ENCODE data around the gene RAB6B. TPM values are rescaled to one million over a fixed set of nuclear protein-coding genes. Genes with fewer than 3 reads are reported as not detected.

RAB6B gene
- total RNA-seq, 1 donor: 0.36 TPM

DNA sequence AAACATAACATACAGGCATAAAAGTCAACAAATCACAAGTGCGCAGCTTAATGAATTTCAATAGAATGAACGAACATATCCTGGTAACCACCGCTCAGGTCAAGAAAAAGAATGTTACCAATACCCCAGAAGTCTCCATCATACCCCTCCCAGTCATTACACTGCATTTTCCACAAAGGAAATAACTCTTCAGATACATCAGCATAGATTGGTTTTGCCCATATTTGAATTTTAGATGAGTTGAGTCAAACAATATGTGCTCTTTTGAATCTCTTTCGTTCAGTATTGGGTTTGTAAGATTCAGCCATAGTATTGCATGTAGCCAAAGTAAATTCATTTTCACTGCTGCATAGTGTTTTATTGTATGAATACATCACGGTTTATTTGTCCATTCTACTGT is 6.2 kb upstream of the RAB6B start:
- TF ChIP-seq, protein P1, sequence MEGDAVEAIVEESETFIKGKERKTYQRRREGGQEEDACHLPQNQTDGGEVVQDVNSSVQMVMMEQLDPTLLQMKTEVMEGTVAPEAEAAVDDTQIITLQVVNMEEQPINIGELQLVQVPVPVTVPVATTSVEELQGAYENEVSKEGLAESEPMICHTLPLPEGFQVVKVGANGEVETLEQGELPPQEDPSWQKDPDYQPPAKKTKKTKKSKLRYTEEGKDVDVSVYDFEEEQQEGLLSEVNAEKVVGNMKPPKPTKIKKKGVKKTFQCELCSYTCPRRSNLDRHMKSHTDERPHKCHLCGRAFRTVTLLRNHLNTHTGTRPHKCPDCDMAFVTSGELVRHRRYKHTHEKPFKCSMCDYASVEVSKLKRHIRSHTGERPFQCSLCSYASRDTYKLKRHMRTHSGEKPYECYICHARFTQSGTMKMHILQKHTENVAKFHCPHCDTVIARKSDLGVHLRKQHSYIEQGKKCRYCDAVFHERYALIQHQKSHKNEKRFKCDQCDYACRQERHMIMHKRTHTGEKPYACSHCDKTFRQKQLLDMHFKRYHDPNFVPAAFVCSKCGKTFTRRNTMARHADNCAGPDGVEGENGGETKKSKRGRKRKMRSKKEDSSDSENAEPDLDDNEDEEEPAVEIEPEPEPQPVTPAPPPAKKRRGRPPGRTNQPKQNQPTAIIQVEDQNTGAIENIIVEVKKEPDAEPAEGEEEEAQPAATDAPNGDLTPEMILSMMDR (IDR thresholded peaks at IDR 0.05; ENCODE audit: insufficient read depth, low read length): no peak
- no peak overlapping the region for H3K4me3 ChIP-seq (ENCODE audit: low read depth, low read length)
- no peak for DNase-seq (ENCODE audit: low read depth)

DNA sequence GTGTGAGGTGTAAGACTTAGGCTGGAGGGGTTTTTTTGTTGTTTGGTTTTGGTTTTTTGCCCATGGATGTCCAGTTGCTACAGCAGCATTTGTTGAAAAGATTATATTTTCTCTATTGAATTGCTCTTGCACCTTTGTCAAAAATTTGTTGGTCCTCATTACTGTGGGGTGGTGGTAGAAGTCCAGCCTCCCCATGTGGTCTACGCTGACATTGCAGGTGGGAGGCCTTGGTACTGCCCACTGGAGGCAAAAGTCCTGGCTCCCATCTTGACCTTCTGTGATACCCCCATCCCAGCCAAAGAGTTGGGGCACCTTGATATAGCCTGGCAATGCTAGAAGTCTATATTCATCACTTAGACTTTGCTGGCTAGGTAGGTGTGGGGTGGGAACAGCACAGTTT is 5.4 kb upstream of the RAB6B start:
- DNase-seq (ENCODE audit: low read depth): no peak
- TF ChIP-seq, protein P1 (IDR thresholded peaks at IDR 0.05; ENCODE audit: insufficient read depth, low read length): no peak
- H3K4me3 ChIP-seq (ENCODE audit: low read depth, low read length): no peak overlapping the region

DNA sequence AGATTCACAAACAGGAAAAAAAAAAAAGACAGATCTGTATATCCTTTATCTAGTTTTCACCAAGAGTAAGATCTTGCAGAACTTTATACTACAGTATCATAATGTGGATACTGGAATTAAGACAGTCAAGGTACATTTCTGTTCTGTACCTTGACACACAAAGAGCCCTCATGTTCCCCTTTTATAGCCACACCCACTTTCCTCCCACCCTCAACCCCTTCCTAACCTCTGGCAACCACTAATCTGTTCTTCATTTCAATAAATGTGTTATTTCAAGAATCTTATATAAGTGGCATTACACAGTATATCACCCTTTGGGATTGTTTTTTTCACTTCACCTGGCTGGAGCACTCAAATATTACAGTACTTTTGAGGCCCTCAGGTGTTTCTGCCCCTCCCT is 3.6 kb upstream of the RAB6B start:
- TF ChIP-seq, protein P1 (IDR thresholded peaks at IDR 0.05; ENCODE audit: insufficient read depth, low read length): no peak
- no peak for DNase-seq (ENCODE audit: low read depth)
- no peak overlapping the region for H3K4me3 ChIP-seq (ENCODE audit: low read depth, low read length)

DNA sequence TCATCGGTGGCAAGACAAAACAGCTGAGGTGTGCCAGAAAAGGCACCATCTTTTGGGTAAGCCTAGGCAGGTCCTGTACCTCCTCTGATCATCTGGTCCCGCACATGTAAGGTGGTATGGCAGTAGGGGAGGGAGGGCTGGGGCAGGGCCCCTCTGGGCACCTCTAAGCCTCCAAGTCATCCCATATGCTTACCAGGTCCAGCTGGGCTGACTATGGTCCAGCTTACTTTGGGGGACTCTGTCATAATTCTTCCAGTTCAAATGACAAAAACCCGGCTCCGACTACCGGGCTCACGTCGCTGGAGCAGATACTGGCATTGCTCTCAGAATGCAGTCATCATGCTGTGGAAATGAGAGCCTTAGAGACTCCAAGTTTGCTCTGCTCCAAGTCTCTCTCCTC is 1.9 kb upstream of the RAB6B start:
- H3K4me3 ChIP-seq (ENCODE audit: low read depth, low read length): no peak overlapping the region
- TF ChIP-seq, protein P1 (IDR thresholded peaks at IDR 0.05; ENCODE audit: insufficient read depth, low read length): no peak
- DNase-seq (ENCODE audit: low read depth): no peak

DNA sequence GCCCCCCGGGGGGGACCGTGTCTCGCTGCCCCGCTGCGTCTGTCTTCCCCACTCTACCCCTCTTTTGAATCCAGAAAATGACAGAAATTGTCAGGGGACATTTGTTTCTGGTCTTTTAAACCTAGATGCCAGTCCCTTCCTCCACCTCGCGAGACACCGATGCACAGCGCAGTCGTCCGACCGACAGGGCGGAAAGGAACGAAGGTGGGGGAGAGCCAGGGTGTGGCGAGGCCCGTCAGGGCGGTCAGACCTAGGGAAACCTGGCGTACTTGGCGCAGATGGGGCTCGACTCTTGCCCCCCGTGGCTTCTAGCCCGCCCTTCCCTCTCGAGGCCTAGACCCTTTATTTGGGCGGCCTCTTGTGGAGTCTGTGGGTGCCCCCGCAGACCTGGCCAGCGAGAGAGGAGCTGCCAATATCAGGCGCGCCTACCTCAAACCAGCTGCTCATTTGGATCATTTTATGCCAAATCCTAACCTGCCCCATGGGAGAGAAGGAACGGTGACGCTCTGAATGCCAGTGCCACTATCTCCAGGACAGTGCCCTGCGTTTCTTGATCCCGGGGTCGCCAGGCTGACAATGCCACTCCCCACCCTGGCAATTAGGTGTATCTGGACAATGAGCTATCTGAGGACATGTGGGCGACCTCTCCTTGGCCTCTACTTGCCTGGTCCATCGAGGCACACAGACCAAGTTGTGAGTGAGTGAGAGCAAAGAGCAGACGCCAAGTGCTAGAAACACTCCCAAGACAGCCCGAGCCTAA is 500 bp upstream of the RAB6B start:
- peak overlapping the region; percentile 68 for H3K4me3 ChIP-seq (ENCODE audit: low read depth, low read length)
- peak; percentile 2 for DNase-seq (ENCODE audit: low read depth)
- TF ChIP-seq, protein P1 (IDR thresholded peaks at IDR 0.05; ENCODE audit: insufficient read depth, low read length): no peak

DNA sequence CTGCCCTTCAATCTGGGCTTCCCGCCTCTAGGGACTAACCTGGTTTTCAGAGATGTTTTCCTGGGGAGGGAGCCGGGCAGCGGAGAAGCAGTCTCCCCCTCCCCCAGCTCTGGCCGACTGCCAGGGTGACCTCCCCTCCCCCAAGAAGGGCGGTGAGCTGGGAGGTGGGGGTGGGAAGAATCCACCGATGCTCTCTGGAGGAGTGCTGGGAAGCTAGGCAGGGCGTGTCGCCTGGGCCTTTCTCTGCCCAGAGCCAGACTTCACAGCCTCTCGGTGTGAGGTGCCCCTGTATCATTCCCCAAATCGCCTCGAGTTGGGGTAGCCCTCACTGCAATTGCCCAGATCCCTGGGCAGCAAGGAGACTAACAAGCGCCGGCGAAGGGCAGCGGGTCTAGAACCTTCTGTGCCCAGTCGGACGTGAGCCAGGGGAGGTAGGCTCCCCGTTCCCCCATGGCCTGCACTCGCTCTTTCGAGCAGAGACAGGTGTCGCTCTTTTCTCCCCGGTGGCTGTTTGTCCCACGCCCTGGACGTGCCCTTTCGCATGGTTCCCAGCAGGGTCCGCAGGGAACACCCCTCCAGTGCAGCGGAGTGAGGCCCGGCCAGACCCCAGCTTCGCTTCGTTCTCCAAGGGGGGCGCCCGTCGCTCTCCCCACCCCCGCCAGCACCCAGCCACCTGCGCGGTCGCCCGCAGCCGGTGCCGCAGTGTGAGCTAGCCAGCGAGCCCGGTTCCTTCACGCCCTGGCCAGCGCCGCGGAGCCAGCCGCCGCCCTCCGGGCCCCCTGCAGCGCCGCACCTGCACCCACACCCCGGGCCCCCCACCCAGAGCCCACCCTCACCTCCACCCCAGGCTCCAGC is 1.1 kb downstream of the RAB6B start:
- DNase-seq (ENCODE audit: low read depth): no peak
- TF ChIP-seq, protein P1 (IDR thresholded peaks at IDR 0.05; ENCODE audit: insufficient read depth, low read length): no peak
- no peak overlapping the region for H3K4me3 ChIP-seq (ENCODE audit: low read depth, low read length)
